ENCODE data around the gene CFLAR. TPM values are rescaled to one million over a fixed set of nuclear protein-coding genes. Genes with fewer than 3 reads are reported as not detected.
A peak's percentile ranks its signal among the peaks of the same experiment; 100 is the strongest.
"Not testable (repeated sequence)": the region's sequence is repeated elsewhere in the genome, so short reads cannot be mapped to it uniquely, and the experiment has no call there.

Gene CFLAR
- total RNA-seq, 1 donor from 2014 or later: 152 TPM

GRCh38 chr2:201149064-201149820 lies 33.3 kb downstream of the CFLAR start:
- DNase-seq (ENCODE audit: low spot score): peak; percentile 65

GRCh38 chr2:201149821-201150165 lies 33.8 kb downstream of the CFLAR start:
- DNase-seq (ENCODE audit: low spot score): peak; percentile 55

GRCh38 chr2:201150454-201151020 lies 34.6 kb downstream of the CFLAR start:
- DNase-seq (ENCODE audit: low spot score): no peak

GRCh38 chr2:201151127-201151981 lies 35.4 kb downstream of the CFLAR start:
- no peak for DNase-seq (ENCODE audit: low spot score)

GRCh38 chr2:201152517-201152916 lies 36.6 kb downstream of the CFLAR start:
- DNase-seq (ENCODE audit: low spot score): no peak

GRCh38 chr2:201152999-201153815 lies 37.2 kb downstream of the CFLAR start:
- DNase-seq (ENCODE audit: low spot score): no peak

- DNase-seq (ENCODE audit: low spot score): no peak
Measured at GRCh38 chr2:201154615-201155399, 38.8 kb downstream of the CFLAR start.

- DNase-seq (ENCODE audit: low spot score): no peak
Measured at GRCh38 chr2:201156036-201156435, 40.1 kb downstream of the CFLAR start.

- no peak for DNase-seq (ENCODE audit: low spot score)
Measured at GRCh38 chr2:201156640-201157039, 40.7 kb downstream of the CFLAR start.

- DNase-seq (ENCODE audit: low spot score): no peak
Measured at GRCh38 chr2:201157694-201158093, 41.7 kb downstream of the CFLAR start.

GRCh38 chr2:201158111-201158929 lies 42.4 kb downstream of the CFLAR start:
- peak; percentile 83 for DNase-seq (ENCODE audit: low spot score)

GRCh38 chr2:201164166-201164565 lies 48.2 kb downstream of the CFLAR start:
- DNase-seq (ENCODE audit: low spot score): no peak

- no peak for DNase-seq (ENCODE audit: low spot score)
Measured at GRCh38 chr2:201167546-201167945, 51.6 kb downstream of the CFLAR start.

- DNase-seq (ENCODE audit: low spot score): not testable (repeated sequence)
Measured at GRCh38 chr2:201168496-201168895, 52.5 kb downstream of the CFLAR start.

GRCh38 chr2:201171259-201171814 lies 55.4 kb downstream of the CFLAR start:
- no peak for DNase-seq (ENCODE audit: low spot score)

GRCh38 chr2:201172279-201172678 lies 56.3 kb downstream of the CFLAR start:
- no peak for DNase-seq (ENCODE audit: low spot score)

GRCh38 chr2:201174687-201175086 lies 58.7 kb downstream of the CFLAR start:
- no peak for DNase-seq (ENCODE audit: low spot score)

- peak; percentile 39 for DNase-seq (ENCODE audit: low spot score)
Measured at GRCh38 chr2:201176081-201176481, 60.1 kb downstream of the CFLAR start.

- DNase-seq (ENCODE audit: low spot score): no peak
Measured at GRCh38 chr2:201180010-201180409, 64.0 kb downstream of the CFLAR start.

Measured in mucosa of gallbladder (tissue), 1 donor.